GM20431 (cell line): ENCODE measurements around the gene IL1RAP.

Experiments
- in situ Hi-C: fragments of 300-500 bp; cut with MseI, MboI; formaldehyde crosslinking; loops from one replicate; pipeline ENCODE4 v1.15.0; 2020; ENCODE audit warnings: low sequenced_read_pairs; ENCODE audit not compliant: unreplicated experiment

Gene IL1RAP

DNA sequence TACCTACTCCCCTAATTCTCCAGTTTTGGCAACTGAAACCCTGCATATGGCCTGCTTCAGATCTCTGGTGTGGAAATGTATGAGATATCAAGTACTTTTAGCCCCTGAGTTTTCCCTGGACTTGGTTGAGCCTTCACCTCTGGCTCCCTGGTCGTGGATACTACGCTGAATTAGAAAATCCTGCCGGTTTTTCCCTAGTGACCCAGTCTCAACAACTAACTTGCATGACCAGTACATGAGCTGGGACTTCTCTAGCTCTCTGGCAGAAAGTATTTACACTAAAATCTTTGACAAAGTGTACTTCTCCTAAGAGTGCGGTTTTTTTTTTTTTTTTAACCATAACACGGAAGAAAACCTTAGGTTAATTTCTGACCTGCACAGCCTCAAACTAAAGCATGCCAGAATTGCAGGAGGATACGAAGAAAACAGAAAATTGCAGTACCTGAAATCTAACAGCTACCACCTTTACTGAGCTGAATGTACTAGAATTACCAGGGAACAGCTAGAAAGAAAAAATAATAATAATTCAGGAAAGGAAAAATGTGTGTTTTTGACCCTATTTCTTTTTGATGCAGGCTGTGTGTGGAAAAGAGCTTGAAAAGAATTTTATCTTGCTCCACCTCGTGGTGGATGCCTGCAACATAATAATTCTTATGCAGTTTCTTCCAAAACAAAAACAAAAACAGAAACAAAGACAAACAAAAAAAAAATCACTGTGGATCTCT is 183.1 kb downstream of the IL1RAP start:
- in situ Hi-C loops: no loop called here

DNA sequence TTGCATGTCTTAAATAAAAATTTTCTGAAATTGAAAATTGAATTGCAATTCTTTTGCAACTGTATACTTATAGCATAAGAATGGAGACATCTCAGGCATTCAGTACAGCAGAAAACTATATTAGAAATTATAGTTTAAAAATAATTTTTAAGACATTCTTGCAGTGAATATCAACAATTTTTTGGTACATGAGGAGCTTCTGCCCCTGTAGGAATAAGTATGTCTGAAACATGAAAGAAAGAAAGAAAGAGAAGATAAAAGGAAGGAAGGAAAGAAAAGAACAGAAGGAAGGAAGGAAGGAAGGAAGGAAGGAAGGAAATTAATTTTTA is 183.6 kb downstream of the IL1RAP start:
- in situ Hi-C loops: no loop called here

- in situ Hi-C loops: no loop called here
Measured at GRCh38 chr3:190697901-190698300, 184.0 kb downstream of the IL1RAP start.

- in situ Hi-C loops: no loop called here
Measured at GRCh38 chr3:190699776-190700175, 185.9 kb downstream of the IL1RAP start.

- in situ Hi-C loops: no loop called here
Measured at GRCh38 chr3:190701096-190701532, 187.2 kb downstream of the IL1RAP start.

DNA sequence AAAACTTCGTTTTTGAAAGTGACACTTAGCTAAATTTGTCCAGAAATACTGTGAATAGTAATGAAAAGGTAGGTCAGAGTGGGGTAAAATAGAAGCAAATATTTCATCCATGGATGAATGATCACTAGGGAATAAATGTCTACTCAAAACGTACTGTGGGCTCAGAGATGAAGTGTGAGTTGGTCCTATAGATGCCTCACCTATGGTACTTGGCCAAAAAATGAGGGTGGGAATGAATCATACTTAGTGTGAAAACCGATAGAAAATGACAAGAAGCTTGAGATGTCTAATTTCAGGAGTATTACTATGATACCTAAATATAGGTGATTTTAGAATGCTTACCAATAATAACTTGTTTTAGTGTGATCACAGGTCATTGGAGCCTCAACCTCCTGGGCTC is 192.7 kb downstream of the IL1RAP start:
- in situ Hi-C loops: no loop called here
